Measurements from ENCODE around the gene EPHB2. TPM values are rescaled to one million over a fixed set of nuclear protein-coding genes. Genes with fewer than 3 reads are reported as not detected.

The EPHB2 gene
- total RNA-seq: 3.4 and 83.6 TPM in 2 replicates

GRCh38 chr1:22710701-22711049 lies at the start of gene EPHB2:
Gene EPHB2, plus strand, starts transcription at chr1:22710839. Its CDS starts 144 bp downstream, at chr1:22710983.

Other genes with a start within 250 kb of the EPHB2 start
- under 0.01 TPM in 1 of 2 replicates, not detected in the other for gene EPHA8, start 147.3 kb upstream of the EPHB2 start, total RNA-seq
- gene C1QA, start 74.2 kb upstream of the EPHB2 start, total RNA-seq: not detected in 2 replicates
- not detected in 2 replicates for gene C1QC, start 67.2 kb upstream of the EPHB2 start, total RNA-seq
- gene C1QB, start 57.6 kb upstream of the EPHB2 start, total RNA-seq: not detected in 2 replicates